ENCODE measurements around the gene HVCN1. TPM values are rescaled to one million over a fixed set of nuclear protein-coding genes. Genes with fewer than 3 reads are reported as not detected.

Gene HVCN1
- total RNA-seq, 1 donor from 2014 or later: 0.71 TPM

DNA sequence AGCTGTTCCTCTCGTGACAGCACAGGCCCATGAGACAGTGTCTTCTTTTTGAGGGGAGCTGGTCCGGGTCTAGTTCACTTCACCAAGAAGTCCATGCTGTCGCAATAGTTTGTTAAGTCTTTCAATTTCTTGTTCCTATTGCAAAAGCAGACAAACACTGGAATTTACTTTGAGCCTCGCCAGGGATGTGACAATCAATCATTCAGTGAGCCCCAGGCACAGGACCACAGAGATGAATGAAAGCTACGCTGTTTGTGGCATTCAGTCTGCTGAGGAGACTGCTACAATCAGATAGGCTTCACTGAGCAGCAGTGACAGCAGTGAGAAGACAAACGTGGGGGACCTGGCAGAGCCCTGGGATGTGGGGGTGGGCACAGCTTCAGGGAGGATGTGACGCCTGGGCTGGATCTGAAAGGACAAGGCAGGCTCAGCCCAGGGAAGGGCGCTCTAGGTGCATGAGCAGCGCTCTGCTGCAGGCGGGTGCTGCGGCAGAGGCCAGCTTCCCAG, 39.5 kb downstream of the HVCN1 start:
- Mint-ChIP-seq H3K9me3 (ENCODE audit: unreplicated experiment) (peaks cover 2% of the 10 kb centered on the region), H3K36me3 (ENCODE audit: unreplicated experiment) (no peaks in the 10 kb centered on the region), H3K27me3 (ENCODE audit: unreplicated experiment) (no peaks in the 10 kb centered on the region), H3K27ac (ENCODE audit: unreplicated experiment) (no peak overlapping the region), H3K4me3 (ENCODE audit: unreplicated experiment) (no peak overlapping the region), H3K4me1 (ENCODE audit: low read depth, unreplicated experiment) (peaks cover 17% of the 10 kb centered on the region)
- no peak for DNase-seq
- TF ChIP-seq, protein P1, sequence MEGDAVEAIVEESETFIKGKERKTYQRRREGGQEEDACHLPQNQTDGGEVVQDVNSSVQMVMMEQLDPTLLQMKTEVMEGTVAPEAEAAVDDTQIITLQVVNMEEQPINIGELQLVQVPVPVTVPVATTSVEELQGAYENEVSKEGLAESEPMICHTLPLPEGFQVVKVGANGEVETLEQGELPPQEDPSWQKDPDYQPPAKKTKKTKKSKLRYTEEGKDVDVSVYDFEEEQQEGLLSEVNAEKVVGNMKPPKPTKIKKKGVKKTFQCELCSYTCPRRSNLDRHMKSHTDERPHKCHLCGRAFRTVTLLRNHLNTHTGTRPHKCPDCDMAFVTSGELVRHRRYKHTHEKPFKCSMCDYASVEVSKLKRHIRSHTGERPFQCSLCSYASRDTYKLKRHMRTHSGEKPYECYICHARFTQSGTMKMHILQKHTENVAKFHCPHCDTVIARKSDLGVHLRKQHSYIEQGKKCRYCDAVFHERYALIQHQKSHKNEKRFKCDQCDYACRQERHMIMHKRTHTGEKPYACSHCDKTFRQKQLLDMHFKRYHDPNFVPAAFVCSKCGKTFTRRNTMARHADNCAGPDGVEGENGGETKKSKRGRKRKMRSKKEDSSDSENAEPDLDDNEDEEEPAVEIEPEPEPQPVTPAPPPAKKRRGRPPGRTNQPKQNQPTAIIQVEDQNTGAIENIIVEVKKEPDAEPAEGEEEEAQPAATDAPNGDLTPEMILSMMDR (IDR thresholded peaks at IDR 0.05; ENCODE audit: partially characterized antibody, unreplicated experiment): no peak

- peaks cover 2% of the 10 kb centered on the region for H3K9me3 Mint-ChIP-seq (ENCODE audit: unreplicated experiment)
- no peak overlapping the region for H3K4me3 Mint-ChIP-seq (ENCODE audit: unreplicated experiment)
- no peak overlapping the region for H3K27ac Mint-ChIP-seq (ENCODE audit: unreplicated experiment)
- peaks cover 2% of the 10 kb centered on the region for H3K27me3 Mint-ChIP-seq (ENCODE audit: unreplicated experiment)
- TF ChIP-seq, protein P1 (IDR thresholded peaks at IDR 0.05; ENCODE audit: partially characterized antibody, unreplicated experiment): no peak
- H3K4me1 Mint-ChIP-seq (ENCODE audit: low read depth, unreplicated experiment): peaks cover 17% of the 10 kb centered on the region
- no peaks in the 10 kb centered on the region for H3K36me3 Mint-ChIP-seq (ENCODE audit: unreplicated experiment)
- DNase-seq: no peak
These were observed 41.3 kb downstream of the HVCN1 start for GRCh38 chr12:110647631-110648040.

DNA sequence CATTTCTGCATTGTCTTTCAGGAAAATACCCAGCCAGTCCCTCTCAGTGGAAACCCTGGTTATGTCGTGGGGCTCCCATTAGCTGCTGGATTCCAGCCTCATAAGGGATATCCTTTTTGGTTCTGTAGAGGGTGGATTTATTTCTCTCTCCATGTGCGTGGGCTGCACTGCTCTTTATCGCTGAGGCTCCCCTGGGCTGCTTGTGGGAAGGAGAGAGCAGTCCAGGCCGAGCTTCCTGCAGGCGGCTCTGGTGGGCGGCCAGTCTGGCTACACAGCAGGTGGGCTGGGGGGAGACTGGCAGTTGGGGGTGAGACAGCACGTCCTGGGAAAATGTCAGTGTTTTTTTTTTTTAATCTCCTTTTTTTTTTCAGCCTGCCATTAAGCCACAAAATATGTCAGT, 47.4 kb downstream of the HVCN1 start:
- TF ChIP-seq, protein P1 (IDR thresholded peaks at IDR 0.05; ENCODE audit: partially characterized antibody, unreplicated experiment): no peak
- Mint-ChIP-seq H3K4me1 (ENCODE audit: low read depth, unreplicated experiment) (peaks cover 13% of the 10 kb centered on the region), H3K27ac (ENCODE audit: unreplicated experiment) (peak overlapping the region; percentile 8), H3K4me3 (ENCODE audit: unreplicated experiment) (peak overlapping the region; percentile 35), H3K36me3 (ENCODE audit: unreplicated experiment) (no peaks in the 10 kb centered on the region), H3K9me3 (ENCODE audit: unreplicated experiment) (no peaks in the 10 kb centered on the region), H3K27me3 (ENCODE audit: unreplicated experiment) (peaks cover 2% of the 10 kb centered on the region)
- DNase-seq: peak; percentile 55

GRCh38 chr12:110640275-110641025, 48.5 kb downstream of the HVCN1 start:
- TF ChIP-seq, protein P1 (IDR thresholded peaks at IDR 0.05; ENCODE audit: partially characterized antibody, unreplicated experiment): no peak
- no peak overlapping the region for H3K27ac Mint-ChIP-seq (ENCODE audit: unreplicated experiment)
- H3K36me3 Mint-ChIP-seq (ENCODE audit: unreplicated experiment): no peaks in the 10 kb centered on the region
- no peaks in the 10 kb centered on the region for H3K9me3 Mint-ChIP-seq (ENCODE audit: unreplicated experiment)
- H3K4me1 Mint-ChIP-seq (ENCODE audit: low read depth, unreplicated experiment): peaks cover 13% of the 10 kb centered on the region
- peaks cover 2% of the 10 kb centered on the region for H3K27me3 Mint-ChIP-seq (ENCODE audit: unreplicated experiment)
- H3K4me3 Mint-ChIP-seq (ENCODE audit: unreplicated experiment): no peak overlapping the region
- no peak for DNase-seq

Data from glutamatergic neuron (in vitro differentiated cells).